ENCODE results near the gene FTH1.

- no peak for TF ChIP-seq EZH2 (IDR thresholded peaks at IDR 0.05; ENCODE audit: low read length, missing control alignments)
- TF ChIP-seq, protein P1, sequence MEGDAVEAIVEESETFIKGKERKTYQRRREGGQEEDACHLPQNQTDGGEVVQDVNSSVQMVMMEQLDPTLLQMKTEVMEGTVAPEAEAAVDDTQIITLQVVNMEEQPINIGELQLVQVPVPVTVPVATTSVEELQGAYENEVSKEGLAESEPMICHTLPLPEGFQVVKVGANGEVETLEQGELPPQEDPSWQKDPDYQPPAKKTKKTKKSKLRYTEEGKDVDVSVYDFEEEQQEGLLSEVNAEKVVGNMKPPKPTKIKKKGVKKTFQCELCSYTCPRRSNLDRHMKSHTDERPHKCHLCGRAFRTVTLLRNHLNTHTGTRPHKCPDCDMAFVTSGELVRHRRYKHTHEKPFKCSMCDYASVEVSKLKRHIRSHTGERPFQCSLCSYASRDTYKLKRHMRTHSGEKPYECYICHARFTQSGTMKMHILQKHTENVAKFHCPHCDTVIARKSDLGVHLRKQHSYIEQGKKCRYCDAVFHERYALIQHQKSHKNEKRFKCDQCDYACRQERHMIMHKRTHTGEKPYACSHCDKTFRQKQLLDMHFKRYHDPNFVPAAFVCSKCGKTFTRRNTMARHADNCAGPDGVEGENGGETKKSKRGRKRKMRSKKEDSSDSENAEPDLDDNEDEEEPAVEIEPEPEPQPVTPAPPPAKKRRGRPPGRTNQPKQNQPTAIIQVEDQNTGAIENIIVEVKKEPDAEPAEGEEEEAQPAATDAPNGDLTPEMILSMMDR (conservative IDR thresholded peaks at IDR 0.05 in 1 of 2, IDR thresholded peaks at IDR 0.05 in 1 of 2; ENCODE audit: low read depth in 1 of 2, low read length in 2 of 2): no peak
These were observed 20.5 kb downstream of the FTH1 start for GRCh38 chr11:61946894-61947293.

All from fibroblast of lung (primary cell).